Uterus (tissue), 2 donors: Measurements from ENCODE around the gene KCNIP1.
"Not testable (repeated sequence)": the region's sequence is repeated elsewhere in the genome, so short reads cannot be mapped to it uniquely, and the experiment has no call there.

Experiments used
- POLR2A ChIP-seq, 2 donors: fragments of 450-650 bp; IDR thresholded peaks; one replicate each; pipeline ENCODE4 v1.6.1; 2016; ENCODE audit warnings: antibody characterized with exemption in 2 of 2, mild to moderate bottlenecking in 1 of 2, moderate library complexity in 1 of 2
- TF ChIP-seq, protein P1 (sequence below), 4 experiments: fragments of 200-600 bp in 2 of 4; fragments of 450-650 bp in 2 of 4; sonication (generic) in 2 of 4; IDR thresholded peaks; one replicate each; pipeline ENCODE4 v1.5.1; 2016 to 2019; ENCODE audit warnings: antibody characterized with exemption in 4 of 4, mild to moderate bottlenecking in 2 of 4, moderate library complexity in 1 of 4

DNA sequence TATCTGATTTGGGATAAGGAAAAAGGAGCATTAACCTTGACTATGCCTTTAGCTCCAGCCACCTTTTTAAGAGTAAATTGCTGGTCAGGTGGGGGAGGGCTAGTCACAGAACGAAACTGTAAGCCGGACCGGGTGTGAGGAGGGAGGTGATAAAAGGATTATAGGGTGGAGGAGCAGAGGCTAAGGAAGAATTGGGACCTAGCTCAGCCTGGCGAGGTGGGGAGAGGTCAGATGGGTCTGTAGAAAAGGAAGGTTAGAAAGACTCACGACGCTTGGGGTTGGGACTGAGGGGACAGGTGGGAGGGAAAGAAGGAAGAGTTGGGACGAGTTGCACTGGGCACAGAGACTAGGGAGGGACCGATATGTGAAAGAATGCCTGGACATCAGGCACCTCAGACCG, 262.0 kb downstream of the KCNIP1 start:
- TF ChIP-seq, protein P1, sequence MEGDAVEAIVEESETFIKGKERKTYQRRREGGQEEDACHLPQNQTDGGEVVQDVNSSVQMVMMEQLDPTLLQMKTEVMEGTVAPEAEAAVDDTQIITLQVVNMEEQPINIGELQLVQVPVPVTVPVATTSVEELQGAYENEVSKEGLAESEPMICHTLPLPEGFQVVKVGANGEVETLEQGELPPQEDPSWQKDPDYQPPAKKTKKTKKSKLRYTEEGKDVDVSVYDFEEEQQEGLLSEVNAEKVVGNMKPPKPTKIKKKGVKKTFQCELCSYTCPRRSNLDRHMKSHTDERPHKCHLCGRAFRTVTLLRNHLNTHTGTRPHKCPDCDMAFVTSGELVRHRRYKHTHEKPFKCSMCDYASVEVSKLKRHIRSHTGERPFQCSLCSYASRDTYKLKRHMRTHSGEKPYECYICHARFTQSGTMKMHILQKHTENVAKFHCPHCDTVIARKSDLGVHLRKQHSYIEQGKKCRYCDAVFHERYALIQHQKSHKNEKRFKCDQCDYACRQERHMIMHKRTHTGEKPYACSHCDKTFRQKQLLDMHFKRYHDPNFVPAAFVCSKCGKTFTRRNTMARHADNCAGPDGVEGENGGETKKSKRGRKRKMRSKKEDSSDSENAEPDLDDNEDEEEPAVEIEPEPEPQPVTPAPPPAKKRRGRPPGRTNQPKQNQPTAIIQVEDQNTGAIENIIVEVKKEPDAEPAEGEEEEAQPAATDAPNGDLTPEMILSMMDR (IDR thresholded peaks at IDR 0.05), result not testable (repeated sequence)
- not testable (repeated sequence) for TF ChIP-seq POLR2A (IDR thresholded peaks at IDR 0.05)
